Activated naive CD8-positive, alpha-beta T cell treated with anti-CD3 and anti-CD28 coated beads, Interleukin-2, amount 50 U/mL, for 24 hours (primary cell): ENCODE data around the gene PHACTR3.

ENCODE experiments used
- ATAC-seq: fragments of 150-1000 bp; cut with Tn5 transposase; one replicate; pipeline ENCODE4 v1.10.0; 2021
- DNase-seq: peaks from one replicate; pipeline ENCODE4 v3.0.0; 2021
- H3K27ac Mint-ChIP-seq: one replicate; pipeline ENCODE4 v1.8.0; 2021; ENCODE audit warnings: mild to moderate bottlenecking, mixed read lengths
- H3K27me3 Mint-ChIP-seq: one replicate; pipeline ENCODE4 v1.8.0; 2021; ENCODE audit warnings: mixed read lengths
- H3K36me3 Mint-ChIP-seq: one replicate; pipeline ENCODE4 v1.8.0; 2021; ENCODE audit warnings: low read depth, mixed read lengths
- H3K4me1 Mint-ChIP-seq: one replicate; pipeline ENCODE4 v1.8.0; 2021; ENCODE audit warnings: mixed read lengths
- H3K4me3 Mint-ChIP-seq: one replicate; pipeline ENCODE4 v1.8.0; 2021; ENCODE audit warnings: mild to moderate bottlenecking, moderate library complexity, mixed read lengths
- H3K9me3 Mint-ChIP-seq: one replicate; pipeline ENCODE4 v1.8.0; 2021; ENCODE audit warnings: mixed read lengths

PHACTR3 gene

GRCh38 chr20:59827138-59828056 is 223.1 kb downstream of the PHACTR3 start:
- peaks cover 7% of the 10 kb centered on the region for H3K27me3 Mint-ChIP-seq
- no peak overlapping the region for H3K27ac Mint-ChIP-seq
- no peaks in the 10 kb centered on the region for H3K4me1 Mint-ChIP-seq
- no peaks in the 10 kb centered on the region for H3K9me3 Mint-ChIP-seq
- H3K36me3 Mint-ChIP-seq = no peaks in the 10 kb centered on the region
- ATAC-seq = no peak
- no peak overlapping the region for H3K4me3 Mint-ChIP-seq
- no peak for DNase-seq

- Mint-ChIP-seq H3K9me3 (no peaks in the 10 kb centered on the region), H3K27ac (no peak overlapping the region), H3K4me1 (no peaks in the 10 kb centered on the region), H3K36me3 (no peaks in the 10 kb centered on the region), H3K27me3 (peaks cover 7% of the 10 kb centered on the region), H3K4me3 (no peak overlapping the region)
- no peak for DNase-seq
- no peak for ATAC-seq
Measured at GRCh38 chr20:59828125-59829053, 224.0 kb downstream of the PHACTR3 start.

- Mint-ChIP-seq H3K9me3 (no peaks in the 10 kb centered on the region), H3K4me3 (no peak overlapping the region), H3K36me3 (no peaks in the 10 kb centered on the region), H3K27me3 (peaks cover 11% of the 10 kb centered on the region), H3K4me1 (no peaks in the 10 kb centered on the region), H3K27ac (no peak overlapping the region)
- ATAC-seq (no peak), DNase-seq (no peak)
Measured at GRCh38 chr20:59829054-59829785, 224.9 kb downstream of the PHACTR3 start.

GRCh38 chr20:59829786-59830664 is 225.7 kb downstream of the PHACTR3 start:
- ATAC-seq (no peak), DNase-seq (no peak)
- H3K27me3 Mint-ChIP-seq = peaks cover 18% of the 10 kb centered on the region
- H3K36me3 Mint-ChIP-seq = no peaks in the 10 kb centered on the region
- no peaks in the 10 kb centered on the region for H3K4me1 Mint-ChIP-seq
- no peak overlapping the region for H3K4me3 Mint-ChIP-seq
- H3K9me3 Mint-ChIP-seq = no peaks in the 10 kb centered on the region
- H3K27ac Mint-ChIP-seq = no peak overlapping the region

DNA sequence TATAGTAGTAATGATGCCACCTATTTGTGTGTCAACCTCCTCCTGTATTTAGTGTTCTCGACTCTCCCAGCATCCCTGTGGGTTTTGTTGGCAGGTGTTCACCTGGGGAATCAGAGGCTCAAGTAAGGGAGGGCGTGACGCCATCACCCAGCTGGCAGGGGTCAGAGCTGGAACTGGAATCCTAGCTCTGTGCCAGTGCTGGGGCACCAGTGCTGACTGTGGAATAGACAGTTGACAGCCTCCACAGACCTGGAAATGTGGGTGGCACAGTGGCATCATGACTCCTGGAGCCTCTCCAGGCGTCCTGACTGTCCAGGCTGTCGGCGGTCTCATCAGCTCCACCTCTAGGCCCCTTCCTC is 226.3 kb downstream of the PHACTR3 start:
- H3K4me1 Mint-ChIP-seq = no peaks in the 10 kb centered on the region

DNA sequence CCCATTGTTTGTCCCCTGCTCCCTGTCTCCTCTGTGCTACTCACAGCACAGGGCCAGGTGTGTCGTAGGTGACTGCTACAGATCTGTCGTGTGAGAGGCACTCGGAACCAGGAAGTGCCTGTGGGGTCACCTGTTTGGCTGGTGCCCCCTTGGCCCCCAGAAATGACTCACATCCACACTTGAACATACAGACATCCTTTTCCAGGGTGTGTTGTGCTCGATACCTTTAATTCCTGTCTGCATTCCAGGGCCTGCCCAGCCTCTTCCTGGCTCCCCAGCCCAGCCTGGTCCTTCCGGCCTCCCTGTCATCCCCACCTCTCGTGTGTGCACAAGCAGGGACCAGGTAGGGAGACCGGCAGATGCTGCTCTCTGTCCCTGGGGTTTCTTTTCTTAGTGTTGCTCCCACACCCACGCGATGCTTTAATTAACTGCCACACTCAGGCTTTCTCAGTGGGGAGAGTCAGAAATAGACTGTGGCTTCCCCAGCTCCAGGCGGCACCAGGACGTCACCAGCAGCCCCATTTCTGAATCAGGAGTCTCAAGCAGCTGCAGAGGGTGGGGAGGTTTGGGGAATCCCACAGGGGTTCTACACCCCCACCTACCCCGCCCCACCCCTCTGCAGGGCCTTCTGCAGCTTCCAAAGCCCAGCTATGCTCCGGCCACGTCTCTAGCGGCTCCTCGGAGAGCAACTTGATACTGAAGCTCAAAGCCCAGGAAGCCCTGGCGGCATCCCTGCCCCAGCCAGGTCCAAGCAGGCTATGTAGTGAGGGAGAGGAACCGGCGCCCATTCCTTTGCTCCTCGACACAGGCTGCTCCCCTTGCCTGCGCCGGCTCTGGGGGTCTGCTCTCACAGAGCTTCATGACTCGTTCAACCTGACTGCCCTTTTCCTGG is 226.9 kb downstream of the PHACTR3 start:
- no peak for DNase-seq
- no peaks in the 10 kb centered on the region for H3K9me3 Mint-ChIP-seq
- no peaks in the 10 kb centered on the region for H3K36me3 Mint-ChIP-seq
- no peak overlapping the region for H3K4me3 Mint-ChIP-seq
- no peaks in the 10 kb centered on the region for H3K4me1 Mint-ChIP-seq
- H3K27ac Mint-ChIP-seq = no peak overlapping the region
- no peak for ATAC-seq
- peaks cover 25% of the 10 kb centered on the region for H3K27me3 Mint-ChIP-seq

More for the DNA sequence above, 226.3 kb downstream of the PHACTR3 start:
- DNase-seq (no peak), ATAC-seq (peak; percentile 10)
- Mint-ChIP-seq H3K4me3 (no peak overlapping the region), H3K27me3 (peaks cover 20% of the 10 kb centered on the region), H3K27ac (no peak overlapping the region), H3K9me3 (no peaks in the 10 kb centered on the region), H3K36me3 (no peaks in the 10 kb centered on the region)

DNA sequence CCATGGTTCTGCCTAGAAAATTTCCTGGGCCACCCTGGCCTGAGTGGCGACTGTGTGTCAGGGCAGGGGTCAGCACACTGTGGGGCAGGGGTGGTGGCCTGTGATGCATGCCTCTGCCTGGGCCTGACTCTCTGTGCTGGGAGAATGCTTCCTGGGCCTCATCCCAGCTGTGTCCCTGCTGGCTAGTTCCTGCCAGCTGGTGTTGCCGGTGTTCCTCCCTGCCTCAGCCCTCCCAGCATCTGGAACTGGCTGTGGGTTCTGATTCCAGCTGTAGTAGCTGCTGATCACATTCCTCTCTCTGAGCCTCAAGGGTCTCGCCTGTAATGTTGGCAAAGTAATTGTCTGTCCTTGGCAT is 227.6 kb downstream of the PHACTR3 start:
- Mint-ChIP-seq H3K27ac (no peak overlapping the region), H3K36me3 (no peaks in the 10 kb centered on the region), H3K27me3 (peaks cover 26% of the 10 kb centered on the region), H3K4me3 (no peak overlapping the region), H3K9me3 (no peaks in the 10 kb centered on the region), H3K4me1 (no peaks in the 10 kb centered on the region)
- ATAC-seq = no peak
- no peak for DNase-seq

- no peaks in the 10 kb centered on the region for H3K9me3 Mint-ChIP-seq
- no peak for ATAC-seq
- H3K36me3 Mint-ChIP-seq = no peaks in the 10 kb centered on the region
- no peak for DNase-seq
- peaks cover 26% of the 10 kb centered on the region for H3K27me3 Mint-ChIP-seq
- no peak overlapping the region for H3K27ac Mint-ChIP-seq
- H3K4me3 Mint-ChIP-seq = no peak overlapping the region
- H3K4me1 Mint-ChIP-seq = no peaks in the 10 kb centered on the region
Measured at GRCh38 chr20:59832406-59833363, 228.3 kb downstream of the PHACTR3 start.

GRCh38 chr20:59835057-59835447 is 230.7 kb downstream of the PHACTR3 start:
- peaks cover 22% of the 10 kb centered on the region for H3K27me3 Mint-ChIP-seq
- no peak for DNase-seq
- H3K27ac Mint-ChIP-seq = no peak overlapping the region

GRCh38 chr20:59835448-59836395 is 231.4 kb downstream of the PHACTR3 start:
- DNase-seq = no peak

More at GRCh38 chr20:59835057-59835447, 230.7 kb downstream of the PHACTR3 start:
- no peaks in the 10 kb centered on the region for H3K36me3 Mint-ChIP-seq
- no peak overlapping the region for H3K4me3 Mint-ChIP-seq
- no peaks in the 10 kb centered on the region for H3K9me3 Mint-ChIP-seq
- no peak for ATAC-seq
- no peaks in the 10 kb centered on the region for H3K4me1 Mint-ChIP-seq

GRCh38 chr20:59836767-59837166 is 232.4 kb downstream of the PHACTR3 start:
- H3K27me3 Mint-ChIP-seq = peaks cover 20% of the 10 kb centered on the region
- H3K36me3 Mint-ChIP-seq = no peaks in the 10 kb centered on the region
- no peak for ATAC-seq
- H3K4me1 Mint-ChIP-seq = no peaks in the 10 kb centered on the region
- no peak overlapping the region for H3K27ac Mint-ChIP-seq
- H3K4me3 Mint-ChIP-seq = no peak overlapping the region
- no peaks in the 10 kb centered on the region for H3K9me3 Mint-ChIP-seq
- no peak for DNase-seq

More at GRCh38 chr20:59835448-59836395, 231.4 kb downstream of the PHACTR3 start:
- ATAC-seq = no peak
- Mint-ChIP-seq H3K4me1 (no peaks in the 10 kb centered on the region), H3K4me3 (no peak overlapping the region), H3K9me3 (no peaks in the 10 kb centered on the region), H3K36me3 (no peaks in the 10 kb centered on the region), H3K27ac (no peak overlapping the region), H3K27me3 (peaks cover 20% of the 10 kb centered on the region)
